Liver (tissue), 9 donors: ENCODE measurements around the gene FIGLA. TPM values are rescaled to one million over a fixed set of nuclear protein-coding genes. Genes with fewer than 3 reads are reported as not detected.

Source experiments
- DNase-seq: peaks from one replicate; pipeline ENCODE4 v3.0.0-alpha.2; 2017; ENCODE audit warnings: low spot score
- H3K27ac ChIP-seq, 2 donors: one replicate each; pipeline ENCODE4 v1.7.0; 2013; ENCODE audit warnings: inconsistent platforms in 2 of 2, low read length in 2 of 2, control low read depth in 1 of 2, low read depth in 1 of 2, mild to moderate bottlenecking in 1 of 2
- H3K27me3 ChIP-seq, 4 donors: one replicate each; pipeline versions ENCODE4 v1.6.1 to v1.7.0; 2013; ENCODE audit warnings: low read length in 3 of 4, inconsistent platforms in 1 of 4, mild to moderate bottlenecking in 1 of 4, moderate library complexity in 1 of 4; ENCODE audit not compliant: control insufficient read depth in 4 of 4, insufficient read depth in 4 of 4
- H3K36me3 ChIP-seq, 4 donors: one replicate each; pipeline versions ENCODE4 v1.6.1 to v1.7.0; 2013; ENCODE audit warnings: low read length in 3 of 4, mild to moderate bottlenecking in 3 of 4, low read depth in 1 of 4, moderate library complexity in 1 of 4; ENCODE audit not compliant: control insufficient read depth in 4 of 4, insufficient read depth in 3 of 4
- H3K4me1 ChIP-seq, 4 donors: one replicate each; pipeline versions ENCODE4 v1.6.1 to v1.7.0; 2013; ENCODE audit warnings: low read length in 3 of 4, mild to moderate bottlenecking in 3 of 4, moderate library complexity in 1 of 4; ENCODE audit not compliant: control insufficient read depth in 4 of 4, insufficient read depth in 4 of 4
- H3K4me3 ChIP-seq, 3 donors: one replicate each; pipeline versions ENCODE4 v1.6.1 to v1.7.0; 2013; ENCODE audit warnings: low read length in 3 of 3, control low read depth in 1 of 3, low read depth in 1 of 3, mild to moderate bottlenecking in 1 of 3
- H3K9ac ChIP-seq, 2 donors: one replicate each; pipeline ENCODE4 v1.7.0; 2013; ENCODE audit warnings: low read length in 2 of 2, mild to moderate bottlenecking in 2 of 2, moderate library complexity in 2 of 2, control low read depth in 1 of 2, low read depth in 1 of 2
- H3K9me3 ChIP-seq, 4 donors: one replicate each; pipeline versions ENCODE4 v1.6.1 to v1.7.0; 2013; ENCODE audit warnings: low read length in 3 of 4; ENCODE audit not compliant: control insufficient read depth in 4 of 4
- EGR1 ChIP-seq, 2 donors: IDR thresholded peaks; 2 replicates each; pipeline ENCODE4 v1.6.1; 2016 to 2018; ENCODE audit warnings: antibody characterized with exemption in 2 of 2, low read depth in 2 of 2
- FOXA2 ChIP-seq: IDR thresholded peaks from 2 replicates; pipeline ENCODE4 v1.6.1; 2016; ENCODE audit warnings: antibody characterized with exemption
- GABPA ChIP-seq, 2 donors: IDR thresholded peaks in 1 of 2; conservative IDR thresholded peaks in 1 of 2; 2 replicates each; pipeline ENCODE4 v1.6.1; 2016; ENCODE audit warnings: antibody characterized with exemption in 2 of 2, mild to moderate bottlenecking in 1 of 2, moderate library complexity in 1 of 2
- HNF4G ChIP-seq: IDR thresholded peaks from 2 replicates; pipeline ENCODE4 v1.6.1; 2016; ENCODE audit warnings: antibody characterized with exemption
- JUND ChIP-seq, 2 donors: IDR thresholded peaks; 2 replicates each; pipeline ENCODE4 v1.6.1; 2016; ENCODE audit warnings: antibody characterized with exemption in 2 of 2
- NR2F2 ChIP-seq: IDR thresholded peaks from 2 replicates; pipeline ENCODE4 v1.6.1; 2016; ENCODE audit warnings: antibody characterized with exemption
- RAD21 ChIP-seq, 2 donors: IDR thresholded peaks; 2 replicates each; pipeline ENCODE4 v1.6.1; 2016; ENCODE audit warnings: antibody characterized with exemption in 2 of 2, mild to moderate bottlenecking in 2 of 2
- RXRA ChIP-seq, 2 donors: IDR thresholded peaks; 2 replicates each; pipeline ENCODE4 v1.6.1; 2017 to 2018; ENCODE audit warnings: antibody characterized with exemption in 2 of 2, mild to moderate bottlenecking in 1 of 2
- SP1 ChIP-seq: IDR thresholded peaks from 2 replicates; pipeline ENCODE4 v1.6.1; 2018; ENCODE audit warnings: antibody characterized with exemption, mild to moderate bottlenecking
- TAF1 ChIP-seq: conservative IDR thresholded peaks from 2 replicates; pipeline ENCODE4 v1.6.1; 2016; ENCODE audit warnings: antibody characterized with exemption, mild to moderate bottlenecking
- YY1 ChIP-seq: IDR thresholded peaks from 2 replicates; pipeline ENCODE4 v1.6.1; 2016; ENCODE audit warnings: antibody characterized with exemption, mild to moderate bottlenecking
- WGBS: extraction: QIAGEN DNeasy Blood & Tissue Kit; methylation state at CpG from one replicate; pipeline ENCODE4 v1.1.7; 2013; 5-methylcytosine and 5-hydroxymethylcytosine counted together
- polyA plus RNA-seq, 2 donors: library from polyadenylated mRNA; stranded (reverse) in 1 of 2; unstranded in 1 of 2; fragments of 200-250 nt in 1 of 2; fragments of >200 nt in 1 of 2; fragmentation: Nextera tagmentation in 1 of 2; extraction: Ambion mirVana in 1 of 2; gene quantifications; one replicate each; pipeline versions ENCODE4 v1.2.1 to v1.2.3, GENCODE V29; 2013 to 2015
- total RNA-seq, 2 donors: library from RNA; depleted of rRNA; stranded (reverse); fragments of >200 nt; gene quantifications; one replicate each; pipeline ENCODE4 v1.2.3, GENCODE V29; 2014
- TF ChIP-seq, protein P1 (sequence below): IDR thresholded peaks from 2 replicates; pipeline ENCODE4 v1.6.1; 2016; ENCODE audit warnings: antibody characterized with exemption
- TF ChIP-seq, protein P2 (sequence below): IDR thresholded peaks from 2 replicates; pipeline ENCODE4 v1.6.1; 2016; ENCODE audit warnings: antibody characterized with exemption
- TF ChIP-seq, protein P3 (sequence below): fragments of 150-350 bp; IDR thresholded peaks from 2 replicates; pipeline ENCODE4 v1.5.1; 2017; ENCODE audit warnings: improper control_type of control experiment, low read depth, low read length; ENCODE audit not compliant: missing input control
- TF ChIP-seq, protein P4 (sequence below): IDR thresholded peaks from 2 replicates; pipeline ENCODE4 v1.6.1; 2016; ENCODE audit warnings: antibody characterized with exemption, mild to moderate bottlenecking
- donor health status: healthy.
- donor health status: healthy.
- donor health status: healthy.
- donor health status: healthy.
- donor health status: healthy.

FIGLA gene
- total and polyA plus RNA-seq, 4 donors = not detected

DNA sequence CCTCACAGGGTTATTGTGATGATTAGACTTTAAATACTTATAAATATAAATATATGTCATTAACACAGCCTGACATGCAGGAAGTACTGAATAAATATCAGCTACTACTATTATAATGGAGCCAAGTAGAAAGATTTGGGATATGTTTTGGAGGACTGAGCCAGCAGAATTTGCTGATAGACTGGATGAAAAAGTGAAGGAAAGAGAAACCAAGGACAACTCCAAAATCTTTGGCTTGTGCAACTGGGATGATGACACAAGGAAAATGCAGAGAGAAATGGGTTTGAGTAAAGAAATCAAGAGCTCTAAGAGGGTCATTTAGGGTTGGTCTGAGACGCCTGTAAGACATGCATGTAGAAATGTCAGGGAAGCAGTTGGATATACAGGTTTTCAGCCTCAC lies 38.0 kb downstream of the FIGLA start:
- 67% methylated on average over 1 of the region's 1 CpG for WGBS
- no peaks in the 10 kb centered on the region for H3K9me3 ChIP-seq
- TF ChIP-seq YY1 = no peak
- no peak for TF ChIP-seq NR2F2
- no peak for TF ChIP-seq EGR1 (IDR thresholded peaks at IDR 0.05; ENCODE audit: low read depth in 2 of 2)
- TF ChIP-seq HNF4G = no peak
- H3K4me3 ChIP-seq = no peak overlapping the region
- H3K27ac ChIP-seq = no peak overlapping the region
- H3K27me3 ChIP-seq = peaks cover 0 to 5% (median 0%) of the 10 kb centered on the region in 4 donors
- DNase-seq = no peak
- no peaks in the 10 kb centered on the region for H3K4me1 ChIP-seq
- no peak overlapping the region for H3K9ac ChIP-seq
- no peaks in the 10 kb centered on the region for H3K36me3 ChIP-seq

DNA sequence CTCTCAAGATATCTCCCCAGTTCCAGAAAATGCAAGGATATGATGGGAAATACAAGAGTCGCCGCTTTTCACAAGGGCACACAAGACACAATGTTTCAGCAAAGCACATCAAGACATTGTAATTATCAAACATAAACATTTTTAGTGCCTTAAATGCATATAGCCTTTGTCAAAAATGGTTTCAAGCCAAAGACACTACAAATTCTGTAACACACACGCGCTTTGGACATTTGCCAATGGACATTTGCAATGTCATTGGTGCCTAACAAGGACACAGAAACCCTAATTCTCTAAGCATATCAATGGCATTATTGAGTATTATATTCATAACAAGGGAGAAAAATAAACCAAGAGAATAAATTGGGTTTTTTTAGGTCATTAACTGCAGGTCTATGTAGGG lies 38.6 kb downstream of the FIGLA start:
- TF ChIP-seq HNF4G (no peak), JUND (IDR thresholded peaks at IDR 0.05) (no peak)
- TF ChIP-seq, protein P1, sequence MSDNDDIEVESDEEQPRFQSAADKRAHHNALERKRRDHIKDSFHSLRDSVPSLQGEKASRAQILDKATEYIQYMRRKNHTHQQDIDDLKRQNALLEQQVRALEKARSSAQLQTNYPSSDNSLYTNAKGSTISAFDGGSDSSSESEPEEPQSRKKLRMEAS = no peak
- TF ChIP-seq, protein P2, sequence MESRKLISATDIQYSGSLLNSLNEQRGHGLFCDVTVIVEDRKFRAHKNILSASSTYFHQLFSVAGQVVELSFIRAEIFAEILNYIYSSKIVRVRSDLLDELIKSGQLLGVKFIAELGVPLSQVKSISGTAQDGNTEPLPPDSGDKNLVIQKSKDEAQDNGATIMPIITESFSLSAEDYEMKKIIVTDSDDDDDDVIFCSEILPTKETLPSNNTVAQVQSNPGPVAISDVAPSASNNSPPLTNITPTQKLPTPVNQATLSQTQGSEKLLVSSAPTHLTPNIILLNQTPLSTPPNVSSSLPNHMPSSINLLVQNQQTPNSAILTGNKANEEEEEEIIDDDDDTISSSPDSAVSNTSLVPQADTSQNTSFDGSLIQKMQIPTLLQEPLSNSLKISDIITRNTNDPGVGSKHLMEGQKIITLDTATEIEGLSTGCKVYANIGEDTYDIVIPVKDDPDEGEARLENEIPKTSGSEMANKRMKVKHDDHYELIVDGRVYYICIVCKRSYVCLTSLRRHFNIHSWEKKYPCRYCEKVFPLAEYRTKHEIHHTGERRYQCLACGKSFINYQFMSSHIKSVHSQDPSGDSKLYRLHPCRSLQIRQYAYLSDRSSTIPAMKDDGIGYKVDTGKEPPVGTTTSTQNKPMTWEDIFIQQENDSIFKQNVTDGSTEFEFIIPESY = no peak
- Histone ChIP-seq H3K27ac (no peak overlapping the region), H3K27me3 (peaks cover 0 to 5% (median 0%) of the 10 kb centered on the region in 4 donors), H3K36me3 (no peaks in the 10 kb centered on the region), H3K4me3 (no peak overlapping the region), H3K4me1 (no peaks in the 10 kb centered on the region), H3K9ac (no peak overlapping the region), H3K9me3 (no peaks in the 10 kb centered on the region)
- WGBS = 82% methylated on average over 4 of the region's 4 CpGs
- no peak for DNase-seq

- no peak overlapping the region for H3K27ac ChIP-seq
- peaks cover 0 to 2% (median 0%) of the 10 kb centered on the region in 4 donors for H3K27me3 ChIP-seq
- no peaks in the 10 kb centered on the region for H3K36me3 ChIP-seq
- no peak for DNase-seq
- H3K9me3 ChIP-seq = no peaks in the 10 kb centered on the region
- H3K4me3 ChIP-seq = no peak overlapping the region
- 62% methylated on average over 1 of the region's 1 CpG for WGBS
- no peak overlapping the region for H3K9ac ChIP-seq
- TF ChIP-seq, protein P3, sequence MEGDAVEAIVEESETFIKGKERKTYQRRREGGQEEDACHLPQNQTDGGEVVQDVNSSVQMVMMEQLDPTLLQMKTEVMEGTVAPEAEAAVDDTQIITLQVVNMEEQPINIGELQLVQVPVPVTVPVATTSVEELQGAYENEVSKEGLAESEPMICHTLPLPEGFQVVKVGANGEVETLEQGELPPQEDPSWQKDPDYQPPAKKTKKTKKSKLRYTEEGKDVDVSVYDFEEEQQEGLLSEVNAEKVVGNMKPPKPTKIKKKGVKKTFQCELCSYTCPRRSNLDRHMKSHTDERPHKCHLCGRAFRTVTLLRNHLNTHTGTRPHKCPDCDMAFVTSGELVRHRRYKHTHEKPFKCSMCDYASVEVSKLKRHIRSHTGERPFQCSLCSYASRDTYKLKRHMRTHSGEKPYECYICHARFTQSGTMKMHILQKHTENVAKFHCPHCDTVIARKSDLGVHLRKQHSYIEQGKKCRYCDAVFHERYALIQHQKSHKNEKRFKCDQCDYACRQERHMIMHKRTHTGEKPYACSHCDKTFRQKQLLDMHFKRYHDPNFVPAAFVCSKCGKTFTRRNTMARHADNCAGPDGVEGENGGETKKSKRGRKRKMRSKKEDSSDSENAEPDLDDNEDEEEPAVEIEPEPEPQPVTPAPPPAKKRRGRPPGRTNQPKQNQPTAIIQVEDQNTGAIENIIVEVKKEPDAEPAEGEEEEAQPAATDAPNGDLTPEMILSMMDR = no peak
- TF ChIP-seq, protein P4, sequence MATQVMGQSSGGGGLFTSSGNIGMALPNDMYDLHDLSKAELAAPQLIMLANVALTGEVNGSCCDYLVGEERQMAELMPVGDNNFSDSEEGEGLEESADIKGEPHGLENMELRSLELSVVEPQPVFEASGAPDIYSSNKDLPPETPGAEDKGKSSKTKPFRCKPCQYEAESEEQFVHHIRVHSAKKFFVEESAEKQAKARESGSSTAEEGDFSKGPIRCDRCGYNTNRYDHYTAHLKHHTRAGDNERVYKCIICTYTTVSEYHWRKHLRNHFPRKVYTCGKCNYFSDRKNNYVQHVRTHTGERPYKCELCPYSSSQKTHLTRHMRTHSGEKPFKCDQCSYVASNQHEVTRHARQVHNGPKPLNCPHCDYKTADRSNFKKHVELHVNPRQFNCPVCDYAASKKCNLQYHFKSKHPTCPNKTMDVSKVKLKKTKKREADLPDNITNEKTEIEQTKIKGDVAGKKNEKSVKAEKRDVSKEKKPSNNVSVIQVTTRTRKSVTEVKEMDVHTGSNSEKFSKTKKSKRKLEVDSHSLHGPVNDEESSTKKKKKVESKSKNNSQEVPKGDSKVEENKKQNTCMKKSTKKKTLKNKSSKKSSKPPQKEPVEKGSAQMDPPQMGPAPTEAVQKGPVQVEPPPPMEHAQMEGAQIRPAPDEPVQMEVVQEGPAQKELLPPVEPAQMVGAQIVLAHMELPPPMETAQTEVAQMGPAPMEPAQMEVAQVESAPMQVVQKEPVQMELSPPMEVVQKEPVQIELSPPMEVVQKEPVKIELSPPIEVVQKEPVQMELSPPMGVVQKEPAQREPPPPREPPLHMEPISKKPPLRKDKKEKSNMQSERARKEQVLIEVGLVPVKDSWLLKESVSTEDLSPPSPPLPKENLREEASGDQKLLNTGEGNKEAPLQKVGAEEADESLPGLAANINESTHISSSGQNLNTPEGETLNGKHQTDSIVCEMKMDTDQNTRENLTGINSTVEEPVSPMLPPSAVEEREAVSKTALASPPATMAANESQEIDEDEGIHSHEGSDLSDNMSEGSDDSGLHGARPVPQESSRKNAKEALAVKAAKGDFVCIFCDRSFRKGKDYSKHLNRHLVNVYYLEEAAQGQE = no peak
- TF ChIP-seq, protein P2 = no peak
- TF ChIP-seq JUND (IDR thresholded peaks at IDR 0.05) = no peak
- no peak for TF ChIP-seq FOXA2
- TF ChIP-seq, protein P1 = no peak
- no peak for TF ChIP-seq RXRA (IDR thresholded peaks at IDR 0.05)
- no peak for TF ChIP-seq GABPA (IDR thresholded peaks at IDR 0.05 in 1 of 2, conservative IDR thresholded peaks at IDR 0.05 in 1 of 2)
- no peak for TF ChIP-seq YY1
- no peak for TF ChIP-seq RAD21 (IDR thresholded peaks at IDR 0.05)
- TF ChIP-seq TAF1 = no peak
- no peak for TF ChIP-seq EGR1 (IDR thresholded peaks at IDR 0.05; ENCODE audit: low read depth in 2 of 2)
- no peak for TF ChIP-seq SP1
- H3K4me1 ChIP-seq = no peaks in the 10 kb centered on the region
Observed at GRCh38 chr2:70750320-70750719, 40.1 kb downstream of the FIGLA start.
